Activated T-cell treated with anti-CD3 and anti-CD28 coated beads, Interleukin-2, amount 50 U/mL, for 4 hours (primary cell): Measurements from ENCODE around the gene R3HCC1L. TPM values are rescaled to one million over a fixed set of nuclear protein-coding genes. Genes with fewer than 3 reads are reported as not detected.
A peak's percentile ranks its signal among the peaks of the same experiment; 100 is the strongest.

Experiments used
- ATAC-seq, 2 donors: fragments of 200-7000 bp; cut with Tn5 transposase; one replicate each; pipeline ENCODE4 v1.10.0; 2021
- DNase-seq: peaks from one replicate; pipeline ENCODE4 v3.0.0-alpha.2; 2020
- H3K27me3 Mint-ChIP-seq: one replicate; pipeline ENCODE4 v1.8.0; 2021; ENCODE audit warnings: low read depth, mixed read lengths
- H3K36me3 Mint-ChIP-seq: one replicate; pipeline ENCODE4 v1.8.0; 2022; ENCODE audit warnings: mixed read lengths; ENCODE audit not compliant: insufficient read depth
- H3K4me1 Mint-ChIP-seq: one replicate; pipeline ENCODE4 v1.8.0; 2021; ENCODE audit warnings: low read depth, mixed read lengths
- H3K4me3 Mint-ChIP-seq: one replicate; pipeline ENCODE4 v1.8.0; 2021; ENCODE audit warnings: mild to moderate bottlenecking, moderate library complexity, mixed read lengths
- H3K9me3 Mint-ChIP-seq: one replicate; pipeline ENCODE4 v1.8.0; 2021; ENCODE audit warnings: mixed read lengths
- total RNA-seq, 3 donors: library from RNA; stranded (reverse); gene quantifications; one replicate each; pipeline ENCODE4 v1.2.1, GENCODE V29; 2021

The R3HCC1L gene
- 10 to 100 TPM; 16.8 to 19.6 (median 18.9) TPM for total RNA-seq

GRCh38 chr10:98134431-98135221 is at the start of gene R3HCC1L:
Gene R3HCC1L, plus strand, starts transcription at chr10:98134657. Its CDS starts 73,458 bp downstream, at chr10:98208115.
- Mint-ChIP-seq H3K4me1 (peaks cover 40% of the 10 kb centered on the region), H3K27me3 (no peaks in the 10 kb centered on the region), H3K36me3 (no peaks in the 10 kb centered on the region), H3K4me3 (peak within 1 kb of the TSS; percentile 94), H3K9me3 (no peaks in the 10 kb centered on the region)
- DNase-seq (peak; percentile 90), ATAC-seq (peak; percentile 96 to 97)

GRCh38 chr10:98085238-98085637 is 49.2 kb upstream of the R3HCC1L start:
- ATAC-seq (no peak), DNase-seq (no peak)
- H3K36me3 Mint-ChIP-seq = no peaks in the 10 kb centered on the region
- no peaks in the 10 kb centered on the region for H3K4me1 Mint-ChIP-seq
- no peak overlapping the region for H3K4me3 Mint-ChIP-seq
- H3K9me3 Mint-ChIP-seq = no peaks in the 10 kb centered on the region
- H3K27me3 Mint-ChIP-seq = peaks cover 7% of the 10 kb centered on the region

- no peak for DNase-seq
- Mint-ChIP-seq H3K27me3 (peaks cover 9% of the 10 kb centered on the region), H3K4me3 (no peak overlapping the region), H3K4me1 (no peaks in the 10 kb centered on the region), H3K9me3 (no peaks in the 10 kb centered on the region), H3K36me3 (no peaks in the 10 kb centered on the region)
- ATAC-seq = no peak
Observed at GRCh38 chr10:98086837-98087708, 47.4 kb upstream of the R3HCC1L start.

GRCh38 chr10:98088186-98088971 is 46.1 kb upstream of the R3HCC1L start:
- H3K27me3 Mint-ChIP-seq = peaks cover 15% of the 10 kb centered on the region
- no peaks in the 10 kb centered on the region for H3K4me1 Mint-ChIP-seq
- DNase-seq (no peak), ATAC-seq (no peak)
- H3K9me3 Mint-ChIP-seq = no peaks in the 10 kb centered on the region
- H3K4me3 Mint-ChIP-seq = no peak overlapping the region
- no peaks in the 10 kb centered on the region for H3K36me3 Mint-ChIP-seq

- DNase-seq = no peak
- Mint-ChIP-seq H3K27me3 (peaks cover 19% of the 10 kb centered on the region), H3K4me3 (no peak overlapping the region), H3K36me3 (no peaks in the 10 kb centered on the region), H3K9me3 (no peaks in the 10 kb centered on the region), H3K4me1 (no peaks in the 10 kb centered on the region)
- ATAC-seq = no peak
Observed at GRCh38 chr10:98090822-98091221, 43.6 kb upstream of the R3HCC1L start.

- Mint-ChIP-seq H3K9me3 (no peaks in the 10 kb centered on the region), H3K27me3 (peaks cover 10% of the 10 kb centered on the region), H3K4me1 (no peaks in the 10 kb centered on the region), H3K36me3 (no peaks in the 10 kb centered on the region), H3K4me3 (no peak overlapping the region)
- ATAC-seq (no peak), DNase-seq (no peak)
Observed at GRCh38 chr10:98096316-98096715, 38.1 kb upstream of the R3HCC1L start.

GRCh38 chr10:98096731-98097130 is 37.7 kb upstream of the R3HCC1L start:
- H3K9me3 Mint-ChIP-seq = no peaks in the 10 kb centered on the region
- DNase-seq = no peak
- H3K27me3 Mint-ChIP-seq = peaks cover 10% of the 10 kb centered on the region
- H3K4me1 Mint-ChIP-seq = no peaks in the 10 kb centered on the region
- H3K36me3 Mint-ChIP-seq = no peaks in the 10 kb centered on the region
- H3K4me3 Mint-ChIP-seq = no peak overlapping the region
- no peak for ATAC-seq

- Mint-ChIP-seq H3K9me3 (no peaks in the 10 kb centered on the region), H3K36me3 (no peaks in the 10 kb centered on the region), H3K4me1 (no peaks in the 10 kb centered on the region), H3K27me3 (peaks cover 10% of the 10 kb centered on the region), H3K4me3 (no peak overlapping the region)
- ATAC-seq (no peak), DNase-seq (no peak)
Observed at GRCh38 chr10:98097175-98097574, 37.3 kb upstream of the R3HCC1L start.

- no peak for ATAC-seq
- Mint-ChIP-seq H3K27me3 (peaks cover 10% of the 10 kb centered on the region), H3K4me1 (no peaks in the 10 kb centered on the region), H3K36me3 (no peaks in the 10 kb centered on the region), H3K4me3 (no peak overlapping the region), H3K9me3 (no peaks in the 10 kb centered on the region)
- DNase-seq = no peak
Observed at GRCh38 chr10:98097616-98098015, 36.8 kb upstream of the R3HCC1L start.

GRCh38 chr10:98098247-98098646 is 36.2 kb upstream of the R3HCC1L start:
- Mint-ChIP-seq H3K36me3 (no peaks in the 10 kb centered on the region), H3K27me3 (peaks cover 6% of the 10 kb centered on the region), H3K4me3 (no peak overlapping the region), H3K9me3 (no peaks in the 10 kb centered on the region), H3K4me1 (no peaks in the 10 kb centered on the region)
- DNase-seq (no peak), ATAC-seq (no peak)

GRCh38 chr10:98100476-98100875 is 34.0 kb upstream of the R3HCC1L start:
- H3K36me3 Mint-ChIP-seq = no peaks in the 10 kb centered on the region
- DNase-seq (no peak), ATAC-seq (no peak)
- no peak overlapping the region for H3K4me3 Mint-ChIP-seq
- no peaks in the 10 kb centered on the region for H3K9me3 Mint-ChIP-seq
- H3K27me3 Mint-ChIP-seq = no peaks in the 10 kb centered on the region
- H3K4me1 Mint-ChIP-seq = no peaks in the 10 kb centered on the region

- H3K4me1 Mint-ChIP-seq = no peaks in the 10 kb centered on the region
- DNase-seq = no peak
- H3K27me3 Mint-ChIP-seq = no peaks in the 10 kb centered on the region
- no peak overlapping the region for H3K4me3 Mint-ChIP-seq
- ATAC-seq = no peak
- H3K36me3 Mint-ChIP-seq = no peaks in the 10 kb centered on the region
- no peaks in the 10 kb centered on the region for H3K9me3 Mint-ChIP-seq
Observed at GRCh38 chr10:98101366-98101765, 33.1 kb upstream of the R3HCC1L start.

- H3K36me3 Mint-ChIP-seq = no peaks in the 10 kb centered on the region
Observed at GRCh38 chr10:98104125-98104524, 30.3 kb upstream of the R3HCC1L start.

GRCh38 chr10:98106531-98106930 is 27.9 kb upstream of the R3HCC1L start:
- peaks cover 15% of the 10 kb centered on the region for H3K27me3 Mint-ChIP-seq
- DNase-seq = no peak
- no peak for ATAC-seq
- no peaks in the 10 kb centered on the region for H3K9me3 Mint-ChIP-seq
- no peaks in the 10 kb centered on the region for H3K4me1 Mint-ChIP-seq
- H3K36me3 Mint-ChIP-seq = no peaks in the 10 kb centered on the region
- H3K4me3 Mint-ChIP-seq = no peak overlapping the region

More at GRCh38 chr10:98104125-98104524, 30.3 kb upstream of the R3HCC1L start:
- H3K4me3 Mint-ChIP-seq = no peak overlapping the region
- ATAC-seq (no peak), DNase-seq (no peak)
- peaks cover 3% of the 10 kb centered on the region for H3K27me3 Mint-ChIP-seq
- no peaks in the 10 kb centered on the region for H3K4me1 Mint-ChIP-seq
- no peaks in the 10 kb centered on the region for H3K9me3 Mint-ChIP-seq
